H9 (cell line): ENCODE results near the gene ASAP3. TPM values are rescaled to one million over a fixed set of nuclear protein-coding genes. Genes with fewer than 3 reads are reported as not detected.

Experiments used
- DNase-seq: peaks from one replicate; pipeline ENCODE4 v3.0.0-alpha.2; 2017
- H2AFZ ChIP-seq: one replicate; pipeline ENCODE4 v1.6.1; 2013; ENCODE audit warnings: mild to moderate bottlenecking, low read length, control low read depth, moderate library complexity
- H2AK5ac ChIP-seq: 2 replicates; pipeline ENCODE4 v1.6.1; 2013; ENCODE audit warnings: low read length, control low read depth, mixed read lengths; ENCODE audit not compliant: insufficient read length
- H2BK120ac ChIP-seq: one replicate; pipeline ENCODE4 v1.6.1; 2013; ENCODE audit warnings: low read depth, mild to moderate bottlenecking, low read length, control low read depth, inconsistent platforms; ENCODE audit not compliant: poor library complexity, severe bottlenecking
- H2BK12ac ChIP-seq: 2 replicates; pipeline ENCODE4 v1.6.1; 2013; ENCODE audit warnings: low read length, control low read depth, mixed read lengths, low read depth; ENCODE audit not compliant: insufficient read length
- H2BK15ac ChIP-seq: 2 replicates; pipeline ENCODE4 v1.6.1; 2013; ENCODE audit warnings: low read depth, low read length, control low read depth
- H2BK20ac ChIP-seq: one replicate; pipeline ENCODE4 v1.6.1; 2013; ENCODE audit warnings: low read depth, mild to moderate bottlenecking, low read length, control low read depth, inconsistent platforms; ENCODE audit not compliant: poor library complexity, severe bottlenecking
- H2BK5ac ChIP-seq: 2 replicates; pipeline ENCODE4 v1.6.1; 2013; ENCODE audit warnings: low read length, control low read depth, mixed read lengths; ENCODE audit not compliant: insufficient read length
- H3K14ac ChIP-seq: 2 replicates; pipeline ENCODE4 v1.6.1; 2013; ENCODE audit warnings: low read length, control low read depth; ENCODE audit not compliant: insufficient read depth
- H3K18ac ChIP-seq: 2 replicates; pipeline ENCODE4 v1.6.1; 2013; ENCODE audit warnings: low read depth, mild to moderate bottlenecking, mixed read lengths, low read length, control low read depth; ENCODE audit not compliant: insufficient read length
- H3K23ac ChIP-seq: 2 replicates; pipeline ENCODE4 v1.6.1; 2013; ENCODE audit warnings: low read length, control low read depth, mixed read lengths, low read depth; ENCODE audit not compliant: insufficient read length
- H3K23me2 ChIP-seq: 2 replicates; pipeline ENCODE4 v1.6.1; 2013; ENCODE audit warnings: low read depth, mild to moderate bottlenecking, mixed read lengths, low read length, control low read depth; ENCODE audit not compliant: insufficient read length, poor library complexity, severe bottlenecking
- H3K27ac ChIP-seq: 2 replicates; pipeline ENCODE4 v1.5.1; 2013; ENCODE audit warnings: low read length, control low read depth, mixed read lengths, low read depth; ENCODE audit not compliant: insufficient read length
- H3K27me3 ChIP-seq: 2 replicates; pipeline ENCODE4 v1.6.1; 2013; ENCODE audit warnings: low read length, control low read depth, inconsistent platforms; ENCODE audit not compliant: insufficient read depth
- H3K4ac ChIP-seq: 2 replicates; pipeline ENCODE4 v1.6.1; 2013; ENCODE audit warnings: low read depth, mild to moderate bottlenecking, control low read depth, inconsistent platforms, low read length, moderate library complexity
- H3K4me1 ChIP-seq: 2 replicates; pipeline ENCODE4 v1.6.1; 2013; ENCODE audit warnings: low read length, control low read depth, inconsistent platforms; ENCODE audit not compliant: insufficient read depth
- H3K4me2 ChIP-seq: 2 replicates; pipeline ENCODE4 v1.6.1; 2013; ENCODE audit warnings: low read length, control low read depth, mixed read lengths; ENCODE audit not compliant: insufficient read length, insufficient read depth
- H3K56ac ChIP-seq: 2 replicates; pipeline ENCODE4 v1.6.1; 2013; ENCODE audit warnings: low read depth, mild to moderate bottlenecking, mixed read lengths, low read length, control low read depth; ENCODE audit not compliant: insufficient read length
- H3K79me1 ChIP-seq: 2 replicates; pipeline ENCODE4 v1.6.1; 2013; ENCODE audit warnings: low read depth, mild to moderate bottlenecking, moderate library complexity, low read length, control low read depth, inconsistent platforms; ENCODE audit not compliant: insufficient read depth, poor library complexity, severe bottlenecking
- H3K79me2 ChIP-seq: 2 replicates; pipeline ENCODE4 v1.6.1; 2013; ENCODE audit warnings: low read length, control low read depth, inconsistent platforms; ENCODE audit not compliant: insufficient read depth
- H3K9ac ChIP-seq: 2 replicates; pipeline ENCODE4 v1.6.1; 2013; ENCODE audit warnings: low read length, control low read depth, mixed read lengths; ENCODE audit not compliant: insufficient read length; ENCODE audit errors: extremely low read depth
- H3K9me3 ChIP-seq: one replicate; pipeline ENCODE4 v1.6.1; 2013; ENCODE audit warnings: low read depth, low read length, inconsistent platforms; ENCODE audit not compliant: control insufficient read depth
- H3T11ph ChIP-seq: one replicate; pipeline ENCODE4 v1.6.1; 2013; ENCODE audit warnings: mild to moderate bottlenecking, low read length, control low read depth, inconsistent platforms
- H4K20me1 ChIP-seq: one replicate; pipeline ENCODE4 v1.6.1; 2013; ENCODE audit not compliant: control insufficient read depth, insufficient read length, insufficient read depth
- H4K5ac ChIP-seq: 2 replicates; pipeline ENCODE4 v1.6.1; 2013; ENCODE audit warnings: low read depth, mild to moderate bottlenecking, mixed read lengths, low read length, control low read depth; ENCODE audit not compliant: insufficient read length
- H4K8ac ChIP-seq: replicated peaks from 2 replicates; pipeline ENCODE4 v1.6.1; 2013; ENCODE audit warnings: low read length, control low read depth, mixed read lengths, low read depth; ENCODE audit not compliant: insufficient read length
- H4K91ac ChIP-seq: 2 replicates; pipeline ENCODE4 v1.6.1; 2013; ENCODE audit warnings: low read depth, mild to moderate bottlenecking, moderate library complexity, mixed read lengths, low read length, control low read depth; ENCODE audit not compliant: insufficient read length
- H3K27ac Mint-ChIP-seq, 3 experiments: 2 replicates in 2 of 3; 3 replicates in 1 of 3; pipeline ENCODE4 v1.8.0; 2020 to 2021; ENCODE audit warnings: mixed read lengths in 3 of 3, mild to moderate bottlenecking in 1 of 3, moderate library complexity in 1 of 3
- H3K27me3 Mint-ChIP-seq: 2 replicates; pipeline ENCODE4 v1.8.0; 2021; ENCODE audit warnings: low read depth, mild to moderate bottlenecking, moderate library complexity, mixed read lengths
- H3K36me3 Mint-ChIP-seq, 3 experiments: 2 replicates in 2 of 3; 3 replicates in 1 of 3; pipeline ENCODE4 v1.8.0; 2020 to 2021; ENCODE audit warnings: low read depth in 3 of 3, mixed read lengths in 3 of 3; ENCODE audit not compliant: insufficient read depth in 1 of 3
- H3K4me1 Mint-ChIP-seq, 2 experiments: 2 replicates each; pipeline ENCODE4 v1.8.0; 2020; ENCODE audit warnings: mixed read lengths in 2 of 2
- H3K4me3 Mint-ChIP-seq, 2 experiments: 2 replicates in 1 of 2; 3 replicates in 1 of 2; pipeline ENCODE4 v1.8.0; 2020 to 2021; ENCODE audit warnings: mild to moderate bottlenecking in 2 of 2, mixed read lengths in 2 of 2, moderate library complexity in 1 of 2
- H3K9me3 Mint-ChIP-seq, 2 experiments: 2 replicates in 1 of 2; 3 replicates in 1 of 2; pipeline ENCODE4 v1.8.0; 2020; ENCODE audit warnings: mild to moderate bottlenecking in 2 of 2, mixed read lengths in 2 of 2, moderate library complexity in 1 of 2
- WGBS: extraction: QIAGEN DNeasy Blood & Tissue Kit; methylation state at CpG from one replicate; pipeline ENCODE4 v1.1.7; 2013; ENCODE audit warnings: missing lambda C conversion rate, low lambda C conversion rate, mixed read lengths; ENCODE audit not compliant: insufficient read length; ENCODE audit errors: extremely low coverage; 5-methylcytosine and 5-hydroxymethylcytosine counted together
- total RNA-seq: library from RNA; stranded (reverse); gene quantifications from 2 replicates; pipeline ENCODE4 v1.2.1, GENCODE V29; 2021
- TF ChIP-seq, protein P1 (sequence below): fragments of 200-600 bp; sonication (generic); conservative IDR thresholded peaks from 3 replicates; pipeline ENCODE4 v1.8.0; 2021; ENCODE audit warnings: antibody characterized with exemption, mild to moderate bottlenecking

Gene ASAP3
- total RNA-seq, 1 experiment from 2014 or later, result 26.7 TPM

GRCh38 chr1:23450894-23451293 lies 33.1 kb downstream of the ASAP3 start:
- Histone ChIP-seq H3K56ac (no peak overlapping the region), H3K27me3 (no peaks in the 10 kb centered on the region), H2BK120ac (no peak overlapping the region), H2BK12ac (no peak overlapping the region), H3K23ac (no peak overlapping the region), H2AK5ac (no peak overlapping the region), H4K20me1 (no peaks in the 10 kb centered on the region), H3T11ph (no peak overlapping the region), H3K79me2 (no peaks in the 10 kb centered on the region), H3K4ac (no peak overlapping the region), H3K23me2 (no peaks in the 10 kb centered on the region), H2BK20ac (no peak overlapping the region), H3K14ac (no peak overlapping the region), H4K91ac (no peak overlapping the region), H4K8ac (no peak overlapping the region), H3K4me2 (no peak overlapping the region), H3K27ac (no peak overlapping the region), H4K5ac (no peak overlapping the region), H3K9me3 (no peaks in the 10 kb centered on the region), H3K4me1 (no peaks in the 10 kb centered on the region), H3K9ac (no peak overlapping the region), H3K79me1 (no peaks in the 10 kb centered on the region), H3K18ac (no peak overlapping the region), H2BK5ac (no peak overlapping the region), H2AFZ (no peak overlapping the region), H2BK15ac (no peak overlapping the region)
- Mint-ChIP-seq H3K36me3 (peaks cover 1 to 26% (median 3%) of the 10 kb centered on the region in 3 experiments; a peak in 5 of 7 replicates), H3K9me3 (no peaks in the 10 kb centered on the region), H3K27ac (no peak overlapping the region), H3K4me3 (no peak overlapping the region), H3K27me3 (no peaks in the 10 kb centered on the region), H3K4me1 (no peaks in the 10 kb centered on the region)
- no peak for DNase-seq
- WGBS, result no CpG with 5 or more reads among the region's 4 CpGs
- TF ChIP-seq, protein P1, sequence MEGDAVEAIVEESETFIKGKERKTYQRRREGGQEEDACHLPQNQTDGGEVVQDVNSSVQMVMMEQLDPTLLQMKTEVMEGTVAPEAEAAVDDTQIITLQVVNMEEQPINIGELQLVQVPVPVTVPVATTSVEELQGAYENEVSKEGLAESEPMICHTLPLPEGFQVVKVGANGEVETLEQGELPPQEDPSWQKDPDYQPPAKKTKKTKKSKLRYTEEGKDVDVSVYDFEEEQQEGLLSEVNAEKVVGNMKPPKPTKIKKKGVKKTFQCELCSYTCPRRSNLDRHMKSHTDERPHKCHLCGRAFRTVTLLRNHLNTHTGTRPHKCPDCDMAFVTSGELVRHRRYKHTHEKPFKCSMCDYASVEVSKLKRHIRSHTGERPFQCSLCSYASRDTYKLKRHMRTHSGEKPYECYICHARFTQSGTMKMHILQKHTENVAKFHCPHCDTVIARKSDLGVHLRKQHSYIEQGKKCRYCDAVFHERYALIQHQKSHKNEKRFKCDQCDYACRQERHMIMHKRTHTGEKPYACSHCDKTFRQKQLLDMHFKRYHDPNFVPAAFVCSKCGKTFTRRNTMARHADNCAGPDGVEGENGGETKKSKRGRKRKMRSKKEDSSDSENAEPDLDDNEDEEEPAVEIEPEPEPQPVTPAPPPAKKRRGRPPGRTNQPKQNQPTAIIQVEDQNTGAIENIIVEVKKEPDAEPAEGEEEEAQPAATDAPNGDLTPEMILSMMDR, result no peak
